Measurements from ENCODE around the gene NCAPG2.

NCAPG2 gene

DNA sequence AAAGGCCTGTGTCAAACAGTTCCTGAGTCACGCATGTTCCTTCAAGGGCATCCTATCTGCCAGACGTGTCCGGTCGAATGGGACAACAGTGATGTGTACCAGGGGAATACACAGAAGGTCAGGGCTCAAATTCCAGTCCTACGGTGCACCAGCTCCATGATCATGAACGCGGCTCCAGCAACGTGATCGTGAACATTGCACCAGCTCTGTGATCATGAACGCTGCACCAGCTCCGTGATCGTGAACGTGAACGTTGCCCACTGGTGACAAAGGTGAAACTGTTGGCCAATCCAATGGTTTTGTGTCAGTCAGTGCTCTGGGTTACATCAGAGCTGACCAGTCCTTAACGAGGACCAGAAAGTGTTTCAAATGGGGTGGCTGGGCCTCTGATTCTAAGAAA lies 112.7 kb downstream of the NCAPG2 start:
- DNase-seq, result no peak

DNA sequence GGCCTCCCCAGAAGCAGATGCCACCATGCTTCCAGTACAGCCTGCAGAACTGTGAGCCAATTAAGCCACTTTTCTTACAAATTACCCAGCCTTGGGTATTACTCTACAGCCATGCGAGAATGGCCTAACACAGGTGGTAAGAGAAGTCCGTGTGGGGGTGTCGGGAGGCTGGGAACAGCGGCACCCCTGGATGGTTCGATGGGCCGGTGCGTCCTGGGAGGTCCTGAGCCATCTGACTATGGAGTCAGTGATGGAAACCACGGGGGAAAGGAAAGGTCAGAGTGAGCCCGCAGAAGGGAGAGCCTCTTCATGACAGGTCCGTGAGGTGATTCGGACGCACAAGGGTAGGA lies 114.4 kb downstream of the NCAPG2 start:
- no peak for DNase-seq

DNA sequence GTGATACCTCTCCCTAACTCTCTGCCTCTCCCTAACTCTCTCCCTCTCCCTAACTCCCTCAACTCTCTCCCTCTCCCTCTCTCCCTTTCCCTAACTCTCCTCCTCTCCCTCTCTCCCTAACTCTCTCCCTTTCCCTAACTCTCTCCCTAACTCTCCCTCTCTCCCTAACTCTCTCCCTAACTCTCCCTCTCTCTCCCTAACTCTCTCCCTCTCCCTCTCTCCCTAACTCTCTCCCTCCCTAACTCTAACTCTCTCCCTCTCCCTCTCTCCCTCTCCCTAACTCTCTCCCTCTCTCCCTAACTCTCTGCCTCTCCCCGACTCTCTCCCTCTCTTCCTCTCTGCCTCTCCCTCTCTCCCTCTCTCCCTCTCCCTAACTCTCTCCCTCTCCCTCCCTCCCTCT lies 115.0 kb downstream of the NCAPG2 start:
- no peak for DNase-seq

GRCh38 chr7:158588878-158589442 lies 115.6 kb downstream of the NCAPG2 start:
- DNase-seq, result no peak

- no peak for DNase-seq
Measured at GRCh38 chr7:158588085-158588877, 116.3 kb downstream of the NCAPG2 start.

- DNase-seq, result no peak
Measured at GRCh38 chr7:158587162-158588084, 117.2 kb downstream of the NCAPG2 start, which contains the start of gene PTPRN2. Gene PTPRN2, minus strand, starts transcription at chr7:158587823.

DNA sequence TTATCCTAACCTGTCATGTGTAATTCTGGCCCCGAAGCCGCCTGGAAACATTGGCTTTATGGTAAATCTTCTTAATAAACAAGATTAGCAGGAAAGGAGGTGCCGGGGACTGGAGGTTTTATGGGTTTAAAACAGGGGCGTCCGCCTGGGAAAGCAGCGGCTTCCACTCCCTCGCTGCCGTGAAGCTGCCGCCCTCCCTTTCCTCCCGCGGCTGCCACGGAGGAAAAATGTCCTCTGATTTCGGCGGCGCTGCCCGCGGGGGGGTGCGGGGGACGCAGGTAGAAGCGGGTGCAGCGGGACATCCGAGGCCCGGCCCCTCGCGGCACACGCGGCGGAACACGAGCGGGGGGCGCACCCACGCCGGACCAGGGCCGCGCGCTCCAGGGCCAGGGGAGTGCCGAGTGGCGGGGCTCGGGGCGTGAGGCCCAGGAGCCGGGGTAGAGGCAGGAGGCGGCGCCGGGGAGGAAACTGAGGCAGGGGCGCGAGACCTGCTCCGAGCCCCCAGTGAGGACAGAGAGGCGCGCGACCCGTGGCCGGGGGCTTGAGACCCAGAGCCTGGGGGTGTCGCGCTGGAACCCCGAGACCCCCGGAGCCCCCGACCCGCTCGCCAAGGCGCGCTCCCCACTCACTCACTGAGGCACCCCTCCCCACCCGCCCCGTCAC lies 118.0 kb downstream of the NCAPG2 start:
- DNase-seq, result no peak

DNA sequence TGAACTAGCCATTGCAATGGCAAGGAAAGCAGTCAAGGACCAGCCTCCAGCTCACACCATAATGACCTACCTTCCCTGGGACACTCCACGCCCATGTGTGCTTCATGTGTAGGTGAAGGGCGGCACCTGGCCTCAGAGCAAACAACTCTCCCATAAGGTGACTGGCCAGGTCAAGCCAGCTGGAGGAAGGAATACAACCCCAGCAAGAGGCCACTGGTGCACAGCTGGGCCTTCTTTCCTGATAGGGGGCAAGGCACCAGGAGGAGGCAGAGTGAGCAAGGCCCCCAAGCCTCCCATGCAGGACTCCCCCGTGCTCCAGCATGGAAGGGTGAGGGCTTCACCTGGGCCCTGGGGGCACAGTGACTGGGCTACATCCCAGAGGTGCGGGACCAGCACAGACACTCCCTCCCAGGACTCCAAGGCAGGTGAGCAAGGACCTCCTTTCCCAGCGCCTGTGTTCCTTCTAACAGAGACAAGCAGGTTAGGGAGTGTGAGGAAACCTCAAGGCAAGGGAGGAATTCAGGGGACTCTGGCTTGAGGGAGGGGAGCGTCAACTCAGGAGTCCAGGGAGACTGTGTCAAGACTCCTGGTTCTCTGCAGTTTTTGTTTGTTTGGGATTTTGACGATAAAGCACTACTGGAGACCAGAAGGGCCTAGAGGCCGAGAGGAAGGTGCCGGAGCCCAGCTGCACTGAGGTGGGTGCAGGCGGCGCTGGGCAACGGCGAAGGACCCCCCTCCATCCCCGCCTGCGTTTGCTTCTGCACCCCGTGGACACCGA lies 118.7 kb downstream of the NCAPG2 start:
- no peak for DNase-seq

- DNase-seq, result no peak
Measured at GRCh38 chr7:158584407-158584806, 120.2 kb downstream of the NCAPG2 start.

DNA sequence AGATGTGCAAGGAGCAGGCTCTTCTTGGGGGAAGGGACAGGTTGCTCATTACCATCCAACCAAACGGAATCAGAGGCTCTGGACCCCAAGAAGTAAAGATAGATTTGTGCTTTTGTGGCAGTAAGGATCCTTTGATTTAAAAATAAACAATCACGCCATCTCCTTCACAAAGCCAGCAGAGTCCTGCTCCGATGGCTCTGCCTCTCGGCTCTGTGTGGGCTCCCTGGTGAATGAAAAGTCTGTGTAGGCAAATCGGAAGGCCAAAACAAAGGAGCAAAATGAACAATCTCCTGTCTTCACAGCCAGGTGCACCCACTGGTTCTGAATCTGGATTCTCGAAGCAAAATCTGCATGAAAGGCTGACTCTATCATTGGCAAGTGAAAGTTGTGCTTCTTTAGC lies 120.8 kb downstream of the NCAPG2 start:
- DNase-seq, result no peak

DNA sequence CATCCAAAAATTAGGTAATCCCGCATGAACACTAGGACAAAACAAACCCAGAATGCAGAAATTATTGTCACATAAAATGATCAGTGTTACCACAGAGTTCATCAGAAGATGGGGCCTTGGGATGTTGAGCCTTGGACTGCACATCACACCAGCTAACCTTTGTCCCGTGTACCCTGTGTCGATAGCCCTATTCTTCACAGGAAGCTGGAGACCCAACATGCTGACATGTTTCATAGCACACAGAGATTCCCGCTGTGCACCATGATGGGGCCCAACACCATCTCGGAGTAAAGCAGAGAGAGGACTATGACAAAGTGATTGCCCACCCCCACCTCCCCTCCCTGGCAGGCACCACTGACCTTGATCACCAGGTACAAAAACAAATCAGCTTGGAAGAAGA lies 121.5 kb downstream of the NCAPG2 start:
- DNase-seq, result no peak

DNA sequence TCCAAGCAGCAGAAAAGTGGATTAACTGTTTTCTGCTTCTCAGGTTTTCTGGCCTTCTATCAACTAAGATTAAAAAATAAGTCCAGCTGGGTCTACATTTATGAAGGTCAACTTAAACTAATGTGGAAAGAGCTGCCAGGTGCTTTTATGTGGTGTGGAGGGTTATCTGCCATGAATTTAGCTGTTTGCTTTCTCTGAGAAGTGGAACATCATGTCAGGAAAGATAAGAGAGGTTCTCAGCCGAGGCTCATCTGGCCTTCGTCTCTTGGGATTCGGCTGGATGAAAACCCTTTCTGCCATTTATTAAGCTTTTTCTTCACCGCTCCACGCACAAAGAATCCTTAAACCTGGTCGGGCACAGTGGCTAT lies 122.5 kb downstream of the NCAPG2 start:
- DNase-seq, result no peak

DNA sequence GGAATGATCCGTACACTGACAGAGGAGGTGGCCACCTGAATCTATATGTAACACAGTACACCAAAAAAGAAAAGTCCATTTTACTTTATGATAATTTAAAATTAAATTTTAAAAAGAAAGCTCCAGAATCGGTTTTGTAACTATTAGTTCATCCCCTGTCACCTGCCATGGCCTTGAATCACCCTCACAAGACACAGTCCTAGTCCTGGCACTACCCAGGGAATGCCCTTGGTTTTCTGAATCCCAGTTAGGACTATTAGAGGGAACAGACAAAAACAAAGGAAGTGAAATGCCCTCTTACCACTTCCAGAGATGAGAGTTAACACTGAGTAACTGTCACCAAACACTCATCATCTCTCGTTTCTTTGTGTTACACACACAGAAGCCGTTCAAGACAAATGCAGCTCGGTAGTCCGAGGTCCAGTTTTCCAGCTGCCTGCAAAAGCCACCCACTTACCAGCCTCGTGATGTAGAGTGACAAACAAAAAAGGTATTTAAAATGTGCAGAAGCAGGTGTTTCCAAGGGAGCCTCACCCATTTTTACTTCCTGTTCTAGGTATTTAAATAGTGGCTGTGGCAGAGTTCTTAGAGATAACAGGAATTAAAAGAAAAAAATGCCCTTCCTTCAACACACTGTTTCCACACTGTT lies 123.0 kb downstream of the NCAPG2 start:
- DNase-seq, result no peak

Measured in GDM1 (cell line).